Ramos (cell line): ENCODE measurements around the gene CIRBP.

ENCODE experiments used
- in situ Hi-C: fragments of 300-500 bp; cut with MboI; formaldehyde crosslinking; loops from one replicate; pipeline ENCODE4 v1.14.3; 2022; ENCODE audit warnings: low sequenced_read_pairs; ENCODE audit not compliant: unreplicated experiment

Gene CIRBP

GRCh38 chr19:1321539-1321938 lies 52.4 kb downstream of the CIRBP start:
- in situ Hi-C loops, result no loop called here

GRCh38 chr19:1322198-1322981 lies 53.3 kb downstream of the CIRBP start:
- in situ Hi-C loops, result no loop called here

DNA sequence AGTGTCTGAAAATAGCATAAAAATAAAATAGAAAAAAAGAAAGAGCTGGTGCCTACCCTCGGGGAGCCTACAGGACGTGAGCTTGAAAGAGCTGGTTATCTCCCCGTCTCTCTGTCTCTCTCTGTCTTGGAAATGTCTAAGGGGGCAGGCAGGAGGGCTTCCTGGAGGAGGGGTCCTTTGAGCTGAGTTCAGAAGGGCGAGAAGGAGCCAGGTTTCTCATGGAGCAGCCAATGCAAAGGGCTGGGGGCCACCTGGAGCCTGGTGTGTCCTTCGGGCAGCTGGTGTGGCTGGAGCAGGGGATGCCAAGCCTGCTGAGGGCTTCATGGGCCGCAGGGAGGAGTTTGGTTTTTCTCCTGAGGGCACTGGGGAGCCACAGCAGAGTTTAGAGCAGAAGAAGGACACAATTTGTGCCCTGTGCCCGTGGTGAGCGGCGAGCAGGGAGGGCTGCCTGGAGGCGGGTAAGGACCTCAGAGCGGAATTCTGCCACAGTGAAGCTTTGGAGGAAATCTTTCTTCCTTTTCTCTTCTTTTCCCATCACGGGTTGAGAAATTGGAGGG lies 55.2 kb downstream of the CIRBP start:
- in situ Hi-C loops, result no loop called here
